GM19193 (cell line): Measurements from ENCODE around the gene ZNF597.
A peak's percentile ranks its signal among the peaks of the same experiment; 100 is the strongest.

Experiments
- POLR2A ChIP-seq: IDR thresholded peaks from 4 replicates; pipeline ENCODE4 v1.6.1; 2011; ENCODE audit not compliant: insufficient read depth, insufficient read length; ENCODE audit errors: extremely low read depth

Gene ZNF597

GRCh38 chr16:3408561-3409197 lies 34.6 kb downstream of the ZNF597 start:
- no peak for TF ChIP-seq POLR2A

GRCh38 chr16:3401719-3402397 lies 41.4 kb downstream of the ZNF597 start:
- no peak for TF ChIP-seq POLR2A

- peak; percentile 88 for TF ChIP-seq POLR2A
Observed at GRCh38 chr16:3400779-3401688, 42.3 kb downstream of the ZNF597 start, which contains the start of the genes ZNF174 and ZSCAN32. ZNF174 (plus strand) TSS chr16:3401215; CDS start chr16:3402005, 790 bp downstream. ZSCAN32 (minus strand) TSS chr16:3401004; CDS start chr16:3397557, 3,447 bp downstream.

GRCh38 chr16:3400446-3400778 lies 42.9 kb downstream of the ZNF597 start:
- TF ChIP-seq POLR2A: no peak

GRCh38 chr16:3389663-3390338 lies 53.5 kb downstream of the ZNF597 start:
- TF ChIP-seq POLR2A: no peak

GRCh38 chr16:3388325-3388724 lies 55.0 kb downstream of the ZNF597 start:
- TF ChIP-seq POLR2A: no peak

- no peak for TF ChIP-seq POLR2A
Observed at GRCh38 chr16:3383045-3383448, 60.3 kb downstream of the ZNF597 start.
